Right lobe of liver (tissue), 6 donors: ENCODE results near the gene SLC23A3. TPM values are rescaled to one million over a fixed set of nuclear protein-coding genes. Genes with fewer than 3 reads are reported as not detected.

Source experiments
- ATAC-seq, 4 donors: fragments of 200-7000 bp; cut with Tn5 transposase; one replicate each; pipeline ENCODE4 v1.9.1; 2020; ENCODE audit warnings: mild to moderate bottlenecking in 4 of 4, moderate library complexity in 4 of 4
- DNase-seq, 3 donors: peaks; one replicate each; pipeline ENCODE4 v3.0.0-alpha.2; 2020
- H3K27ac ChIP-seq, 3 donors: fragments of 200-600 bp; one replicate each; pipeline ENCODE4 v1.8.0; 2022
- H3K27me3 ChIP-seq, 2 donors: fragments of 200-600 bp; one replicate each; pipeline ENCODE4 v1.8.0; 2022
- H3K36me3 ChIP-seq, 4 donors: fragments of 200-600 bp; sonication (generic) in 1 of 4; one replicate each; pipeline versions ENCODE4 v1.5.1 to v1.8.0; 2017 to 2022; ENCODE audit warnings: control low read depth in 1 of 4
- H3K4me1 ChIP-seq, 4 donors: fragments of 200-600 bp; sonication (generic) in 1 of 4; one replicate each; pipeline versions ENCODE4 v1.5.1 to v1.8.0; 2017 to 2022; ENCODE audit warnings: control low read depth in 1 of 4
- H3K4me3 ChIP-seq, 3 donors: fragments of 200-600 bp; one replicate each; pipeline ENCODE4 v1.8.0; 2022
- H3K9me3 ChIP-seq, 4 donors: fragments of 200-600 bp; sonication (generic) in 1 of 4; one replicate each; pipeline versions ENCODE4 v1.5.1 to v1.8.0; 2017 to 2022; ENCODE audit warnings: control low read depth in 1 of 4
- CTCF ChIP-seq, 4 donors: fragments of 200-600 bp in 3 of 4; fragments of 450-650 bp in 1 of 4; IDR thresholded peaks; one replicate each; pipeline versions ENCODE4 v1.5.1 to v1.8.0; 2016 to 2022; ENCODE audit warnings: antibody characterized with exemption in 4 of 4, mild to moderate bottlenecking in 2 of 4
- POLR2A ChIP-seq: fragments of 450-650 bp; IDR thresholded peaks from one replicate; pipeline ENCODE4 v1.6.1; 2017; ENCODE audit warnings: antibody characterized with exemption, mild to moderate bottlenecking
- WGBS: methylation state at CpG from one replicate; pipeline ENCODE4 v1.1.6; 2018; ENCODE audit warnings: low coverage, low lambda C conversion rate; ENCODE audit not compliant: insufficient coverage; ENCODE audit errors: missing lambda C conversion rate; 5-methylcytosine and 5-hydroxymethylcytosine counted together
- intact Hi-C, 2 donors: fragments of 100-400 bp; cut with DNase I; formaldehyde crosslinking; loops; one replicate each; pipeline versions ENCODE4 v1.11.2 to v1.14.1; 2022
- total RNA-seq, 6 experiments: library from RNA; depleted of rRNA in 2 of 6; stranded (reverse); fragments of >200 nt in 2 of 6; fragmentation: NEBNext Ultra II Directional in 3 of 6; extraction: Animal tissue kit (Norgen Biotek cat#: 25700) in 3 of 6; gene quantifications; one replicate each; pipeline versions ENCODE4 v1.1.0 to v1.2.4, GENCODE V29; 2016 to 2023
- donor health status: DM: no; HTN: yes; CAD: no.
- donor health status: DM: no; HTN: no; CAD: no.
- donor health status: DM: no; HTN: no; CAD: no.
- donor health status: DM: no; HTN: yes; CAD: no.
- donor health status: DM: no; HTN: yes; CAD: no.

SLC23A3 gene
- total RNA-seq, 6 experiments from 2014 or later: 0.62 to 4.9 (median 2.1) TPM

- DNase-seq (peak in 1 of 3 donors; percentile 53), ATAC-seq (peak in 2 of 4 donors; percentile 6 to 33)
- H3K9me3 ChIP-seq: no peaks in the 10 kb centered on the region
- H3K27ac ChIP-seq: no peak overlapping the region
- WGBS: 35% methylated on average over 4 of the region's 7 CpGs
- H3K36me3 ChIP-seq: no peaks in the 10 kb centered on the region
- intact Hi-C loops: no loop called here
- no peak for TF ChIP-seq POLR2A
- peaks cover 0 to 49% (median 23%) of the 10 kb centered on the region in 4 donors for H3K4me1 ChIP-seq
- no peak overlapping the region for H3K4me3 ChIP-seq
- H3K27me3 ChIP-seq: no peaks in the 10 kb centered on the region
These were observed 41.4 kb downstream of the SLC23A3 start for GRCh38 chr2:219128396-219128795.

- Histone ChIP-seq H3K27ac (peak overlapping the region in 2 of 3 donors; percentile 75 to 88), H3K36me3 (no peaks in the 10 kb centered on the region), H3K4me3 (no peak overlapping the region), H3K27me3 (no peaks in the 10 kb centered on the region), H3K9me3 (no peaks in the 10 kb centered on the region), H3K4me1 (peaks cover 0 to 57% (median 30%) of the 10 kb centered on the region in 4 donors)
- intact Hi-C loops: no loop called here
- 20% methylated on average over 2 of the region's 2 CpGs for WGBS
- ATAC-seq: peak in 2 of 4 donors; percentile 5 to 8
- no peak for DNase-seq
- TF ChIP-seq CTCF (IDR thresholded peaks at IDR 0.05) (no peak), POLR2A (no peak)
These were observed 42.7 kb downstream of the SLC23A3 start for GRCh38 chr2:219127037-219127635.

DNA sequence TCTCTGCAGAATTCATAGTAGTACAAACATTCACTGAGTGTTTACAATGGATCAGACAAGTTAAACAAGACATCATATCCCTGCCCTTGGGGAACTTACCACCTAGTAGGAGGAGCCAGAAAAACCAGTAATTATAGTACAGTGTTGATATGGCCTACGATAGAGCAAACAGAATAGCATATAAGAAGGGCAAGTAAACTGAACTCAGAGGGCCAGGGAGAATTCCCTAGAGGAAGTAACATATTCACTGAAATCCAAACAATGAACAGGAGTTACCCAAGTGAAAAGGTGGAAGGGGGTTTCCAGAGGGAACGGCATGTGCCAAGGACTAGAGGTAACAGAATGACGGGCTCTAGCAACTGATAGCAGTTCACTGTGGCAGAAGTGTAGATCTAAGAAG is 43.3 kb downstream of the SLC23A3 start:
- intact Hi-C loops: no loop called here
- Histone ChIP-seq H3K27me3 (no peaks in the 10 kb centered on the region), H3K27ac (peak overlapping the region in 2 of 3 donors; percentile 75 to 88), H3K9me3 (no peaks in the 10 kb centered on the region), H3K4me1 (peaks cover 0 to 55% (median 30%) of the 10 kb centered on the region in 4 donors), H3K36me3 (no peaks in the 10 kb centered on the region), H3K4me3 (no peak overlapping the region)
- WGBS: 27% methylated on average over 3 of the region's 3 CpGs
- ATAC-seq (peak; percentile 30 to 70 (median 54)), DNase-seq (no peak)
- TF ChIP-seq POLR2A (no peak), CTCF (IDR thresholded peaks at IDR 0.05) (no peak)

- peak overlapping the region in 1 of 3 donors; percentile 27 for H3K4me3 ChIP-seq
- no peaks in the 10 kb centered on the region for H3K9me3 ChIP-seq
- peak overlapping the region; percentile 41 to 88 (median 75) for H3K27ac ChIP-seq
- TF ChIP-seq POLR2A: no peak
- no peak for TF ChIP-seq CTCF (IDR thresholded peaks at IDR 0.05)
- WGBS: 36% methylated on average over 1 of the region's 1 CpG
- peaks cover 0 to 55% (median 27%) of the 10 kb centered on the region in 4 donors for H3K4me1 ChIP-seq
- no peaks in the 10 kb centered on the region for H3K27me3 ChIP-seq
- ATAC-seq: no peak
- DNase-seq: no peak
- intact Hi-C loops: no loop called here
- H3K36me3 ChIP-seq: no peaks in the 10 kb centered on the region
These were observed 44.0 kb downstream of the SLC23A3 start for GRCh38 chr2:219125886-219126270.

DNA sequence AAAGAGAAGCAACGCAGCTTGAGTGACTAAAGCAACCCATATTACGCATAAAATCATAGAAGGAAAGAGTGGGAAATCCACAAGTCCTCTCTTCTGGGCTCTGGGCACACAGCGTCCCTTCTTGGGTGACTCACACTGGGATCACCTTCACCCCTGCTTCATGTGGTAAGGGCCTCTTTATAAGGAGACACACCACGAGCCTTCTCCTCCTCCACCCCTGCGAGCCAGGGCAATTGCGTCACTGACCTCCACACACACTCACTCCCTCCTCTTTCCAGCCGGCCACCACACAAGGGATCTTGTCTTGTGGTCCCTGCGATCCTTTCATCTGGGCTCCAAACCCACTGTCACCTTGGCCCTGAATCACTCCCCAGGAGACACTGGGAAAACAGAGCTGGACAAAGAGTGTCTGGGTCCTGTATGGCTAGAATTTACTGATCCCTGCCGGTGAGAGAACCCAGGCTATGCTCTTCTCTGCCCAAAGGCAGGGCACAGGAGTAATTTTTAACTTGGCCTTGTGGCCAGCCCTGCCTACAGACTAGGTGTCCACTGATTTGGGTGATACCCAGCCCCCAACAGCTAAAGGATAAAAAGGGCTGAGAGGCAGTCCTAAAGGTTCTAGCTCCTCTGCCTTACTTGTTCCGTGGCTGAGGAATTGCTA is 44.5 kb downstream of the SLC23A3 start:
- ATAC-seq (peak; percentile 71 to 83 (median 76)), DNase-seq (peak; percentile 72 to 87 (median 87))
- TF ChIP-seq CTCF (IDR thresholded peaks at IDR 0.05) (peak in 1 of 4 donors; percentile 13), POLR2A (peak; percentile 54)
- 32% methylated on average over 9 of the region's 10 CpGs for WGBS
- Histone ChIP-seq H3K27ac (peak overlapping the region; percentile 41 to 88 (median 75)), H3K4me1 (peaks cover 0 to 55% (median 26%) of the 10 kb centered on the region in 4 donors), H3K27me3 (no peaks in the 10 kb centered on the region), H3K4me3 (peak overlapping the region in 2 of 3 donors; percentile 20 to 27), H3K36me3 (no peaks in the 10 kb centered on the region), H3K9me3 (no peaks in the 10 kb centered on the region)
- intact Hi-C loops: no loop called here
